Measurements from ENCODE around the gene UQCC3.

DNA sequence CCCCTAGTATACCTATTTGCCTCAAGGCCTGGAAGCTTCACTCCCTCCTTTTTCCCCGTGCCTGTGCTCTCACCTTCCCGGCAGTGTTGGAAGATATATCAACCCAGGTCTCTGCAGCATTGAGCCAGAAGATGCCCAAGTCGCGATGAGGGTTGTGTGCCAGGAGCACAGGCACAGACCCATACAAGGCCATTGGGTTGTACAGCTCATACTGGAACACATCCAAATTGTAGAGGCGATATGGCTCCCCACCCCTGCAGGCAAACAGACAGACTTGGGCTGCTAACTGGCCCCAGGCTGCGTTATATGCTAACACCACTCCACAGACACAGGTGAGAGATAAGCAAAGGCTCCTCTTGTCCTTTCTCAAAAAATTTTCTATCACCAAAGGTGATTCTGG, 39.0 kb upstream of the UQCC3 start:
- TF ChIP-seq CTCF (IDR thresholded peaks at IDR 0.05; ENCODE audit: borderline replicate concordance, extremely low read depth, low read length, poor library complexity, severe bottlenecking) (no peak), EZH2 (IDR thresholded peaks at IDR 0.05; ENCODE audit: borderline replicate concordance, low read depth, low read length, severe bottlenecking) (no peak)

All from DND-41 (cell line).